GM18951 (cell line): ENCODE results near the gene NINL.
"Not testable (repeated sequence)": the region's sequence is repeated elsewhere in the genome, so short reads cannot be mapped to it uniquely, and the experiment has no call there.

Source experiments
- POLR2A ChIP-seq: IDR thresholded peaks from 4 replicates; pipeline ENCODE4 v1.6.1; 2011; ENCODE audit warnings: mild to moderate bottlenecking; ENCODE audit not compliant: insufficient read length, insufficient read depth; ENCODE audit errors: extremely low read depth
- in situ Hi-C: fragments of 300-500 bp; cut with MboI; formaldehyde crosslinking; loops from one replicate; pipeline ENCODE4 v1.12.0; 2022; ENCODE audit warnings: low sequenced_read_pairs, mixed read lengths, inconsistent platforms; ENCODE audit not compliant: unreplicated experiment

Gene NINL

DNA sequence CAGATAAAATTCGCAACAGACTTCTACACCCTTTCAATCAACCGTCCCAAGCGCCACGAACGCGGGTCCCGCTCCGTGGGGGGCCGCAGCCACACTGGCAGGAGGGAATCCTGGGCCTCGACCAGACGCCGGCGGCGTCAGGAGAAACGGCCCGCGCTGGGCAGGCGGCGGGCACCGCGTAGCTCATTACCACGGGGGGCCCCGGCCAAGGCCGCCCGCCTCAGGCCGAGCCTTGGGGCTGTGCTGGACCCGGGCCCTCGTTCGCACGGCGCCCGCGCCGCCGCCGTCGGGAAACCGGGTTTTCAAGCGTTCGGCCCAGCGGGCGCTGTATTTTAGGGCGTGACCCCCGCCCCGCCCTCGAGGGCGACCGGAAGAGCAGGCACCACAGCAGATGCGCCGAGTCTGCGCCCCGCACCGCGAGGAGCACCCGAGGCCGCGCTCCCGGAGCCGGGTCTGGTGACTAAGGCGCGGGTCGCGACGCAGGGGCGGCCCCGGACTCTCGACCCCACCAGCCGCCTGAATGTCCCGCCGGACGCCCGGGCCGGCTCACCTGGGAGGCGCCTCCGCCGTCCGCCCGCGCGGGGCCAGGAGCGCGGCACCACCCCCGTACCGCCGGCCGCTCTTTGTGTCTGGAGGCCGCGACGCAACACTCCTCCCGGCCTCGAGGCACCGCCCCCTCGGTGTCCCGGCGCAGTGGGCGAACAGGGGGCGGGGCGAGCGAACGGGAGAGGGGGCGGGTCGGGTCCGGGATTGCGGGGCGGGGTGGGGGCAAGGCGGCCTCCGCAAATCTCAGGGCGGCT is at the start of gene NINL:
NINL (minus strand) TSS at position 627 of the 800 bp plus-strand sequence. CDS start 58,944 bp downstream, outside the sequence.
- in situ Hi-C loops: no loop called here

DNA sequence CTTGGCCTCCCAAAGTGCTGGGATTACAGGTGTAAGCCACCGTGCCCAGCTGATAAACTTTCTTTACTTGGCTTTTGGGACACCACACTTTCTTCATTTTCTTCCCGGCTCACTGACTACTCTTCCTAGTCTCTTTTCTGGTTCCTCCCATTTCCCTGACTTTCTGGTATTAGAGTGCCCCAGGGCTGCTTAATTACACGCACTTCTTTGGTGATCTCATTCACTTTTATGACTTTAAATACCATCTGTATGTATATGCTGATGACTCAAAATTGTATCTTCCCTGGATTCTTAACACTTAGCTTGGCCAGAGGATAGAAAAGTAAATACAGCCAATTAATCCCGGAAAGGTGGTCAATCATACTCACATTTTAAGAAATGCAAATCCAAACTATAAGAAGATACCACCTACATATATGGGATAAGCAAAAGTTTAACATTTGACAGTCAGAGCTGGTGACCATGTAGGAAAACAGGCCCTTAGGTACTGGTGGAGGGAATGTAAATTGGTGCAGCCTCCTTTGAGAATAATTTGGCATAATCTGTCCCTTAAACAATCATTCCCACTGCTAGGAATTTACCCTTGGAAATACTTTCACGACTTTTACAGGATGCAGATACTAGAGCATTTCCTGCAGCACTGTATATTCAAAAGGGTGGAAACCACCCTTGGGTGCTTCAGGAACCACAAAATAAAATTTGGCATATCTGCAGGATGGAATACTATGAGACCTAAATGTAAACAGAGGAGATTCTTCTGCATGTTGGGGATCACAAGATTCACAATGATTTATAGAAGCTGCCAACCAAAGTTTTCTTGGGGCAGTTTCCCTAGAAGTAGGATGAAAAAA is 47.8 kb upstream of the NINL start:
- in situ Hi-C loops: no loop called here
- TF ChIP-seq POLR2A: no peak

More for the DNA sequence above, at the start of gene NINL:
- no peak for TF ChIP-seq POLR2A

DNA sequence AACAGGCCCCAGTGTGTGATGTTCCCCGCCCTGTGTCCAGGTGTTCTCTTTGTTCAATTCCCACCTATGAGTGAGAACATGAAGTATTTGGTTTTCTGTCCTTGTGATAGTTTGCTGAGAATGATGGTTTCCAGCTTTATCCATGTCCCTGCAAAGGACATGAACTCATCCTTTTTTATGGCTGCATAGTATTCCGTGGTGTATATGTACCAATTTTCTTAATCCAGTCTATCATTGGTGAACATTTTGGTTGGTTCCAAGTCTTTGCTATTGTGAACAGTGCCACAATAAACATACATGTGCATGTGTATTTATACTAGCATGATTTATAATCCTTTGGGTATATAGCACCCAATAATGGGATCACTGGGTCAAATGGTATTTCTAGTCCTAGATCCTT is 45.3 kb upstream of the NINL start:
- in situ Hi-C loops: not testable (repeated sequence)

DNA sequence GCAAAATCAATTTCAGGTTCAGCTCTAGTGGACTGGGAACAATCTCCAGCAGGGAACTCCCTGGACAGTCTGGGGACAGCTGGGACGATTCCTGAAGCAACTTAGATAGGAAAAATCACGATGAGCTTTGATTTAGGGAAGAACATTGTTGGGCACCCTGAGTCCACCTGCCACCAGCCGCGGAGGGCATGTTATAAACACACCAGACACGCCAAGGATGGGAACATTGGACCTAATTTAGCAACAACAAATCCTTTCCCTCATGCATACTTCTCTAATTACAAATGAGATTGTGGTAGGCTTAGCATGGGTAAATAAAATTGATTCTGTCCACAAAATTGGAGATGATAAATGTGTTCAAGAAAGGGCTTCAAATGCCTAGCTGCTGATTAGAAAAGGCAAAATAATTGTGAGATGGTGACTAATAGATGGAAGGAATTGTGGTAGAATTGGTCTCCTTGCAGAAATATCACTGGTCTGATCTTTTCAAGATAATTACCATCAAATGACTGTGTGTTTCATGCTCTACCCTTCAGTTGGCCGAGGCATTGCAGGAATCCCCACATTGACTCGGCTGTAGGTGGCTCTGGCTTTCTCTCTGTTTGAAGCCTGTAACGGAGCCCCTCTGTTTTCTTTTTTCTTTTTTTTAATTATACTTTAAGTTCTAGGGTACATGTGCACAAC is 44.6 kb upstream of the NINL start:
- TF ChIP-seq POLR2A: no peak
- in situ Hi-C loops: no loop called here

DNA sequence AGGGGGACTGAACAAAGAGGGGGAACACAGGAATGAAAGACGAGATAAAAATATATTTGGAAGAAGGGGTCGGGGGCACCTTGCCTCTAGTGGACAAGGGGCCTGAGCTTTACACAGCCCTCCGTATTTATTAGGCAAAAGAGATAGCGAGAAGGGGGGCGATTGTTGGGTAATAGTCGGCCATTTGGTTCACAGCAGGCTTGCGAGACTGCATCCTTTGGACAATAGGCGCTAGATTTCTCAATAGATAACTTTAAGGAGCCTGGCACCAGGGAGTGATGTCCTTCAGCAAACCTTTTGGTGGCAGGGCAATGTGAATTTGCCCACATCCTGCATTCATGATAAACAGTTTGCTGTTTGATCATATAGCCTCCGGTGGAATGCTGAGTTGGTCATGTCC is 41.4 kb upstream of the NINL start:
- TF ChIP-seq POLR2A: no peak
- in situ Hi-C loops: no loop called here

DNA sequence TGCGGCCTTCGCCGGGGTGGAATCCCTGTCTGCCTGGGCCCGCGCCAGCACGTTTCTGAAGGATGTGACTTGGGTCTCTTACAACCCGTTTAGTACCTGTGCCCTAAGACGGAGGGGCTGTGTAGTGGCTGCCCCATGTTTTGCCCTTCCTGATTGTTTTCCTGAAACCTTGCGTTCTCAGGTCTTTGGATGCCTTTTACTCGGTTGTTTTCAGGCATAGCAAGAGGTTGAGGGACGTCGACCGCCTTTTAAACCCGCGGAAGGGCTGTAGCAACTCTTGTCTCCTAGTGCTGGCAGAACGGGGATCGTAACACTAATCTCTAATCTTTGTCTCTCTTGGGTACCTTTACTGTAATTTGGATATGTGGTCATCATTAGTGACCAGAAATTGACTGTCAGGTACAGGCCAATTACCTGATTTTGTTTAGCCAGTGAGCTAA is 39.2 kb upstream of the NINL start:
- in situ Hi-C loops: no loop called here
- no peak for TF ChIP-seq POLR2A

DNA sequence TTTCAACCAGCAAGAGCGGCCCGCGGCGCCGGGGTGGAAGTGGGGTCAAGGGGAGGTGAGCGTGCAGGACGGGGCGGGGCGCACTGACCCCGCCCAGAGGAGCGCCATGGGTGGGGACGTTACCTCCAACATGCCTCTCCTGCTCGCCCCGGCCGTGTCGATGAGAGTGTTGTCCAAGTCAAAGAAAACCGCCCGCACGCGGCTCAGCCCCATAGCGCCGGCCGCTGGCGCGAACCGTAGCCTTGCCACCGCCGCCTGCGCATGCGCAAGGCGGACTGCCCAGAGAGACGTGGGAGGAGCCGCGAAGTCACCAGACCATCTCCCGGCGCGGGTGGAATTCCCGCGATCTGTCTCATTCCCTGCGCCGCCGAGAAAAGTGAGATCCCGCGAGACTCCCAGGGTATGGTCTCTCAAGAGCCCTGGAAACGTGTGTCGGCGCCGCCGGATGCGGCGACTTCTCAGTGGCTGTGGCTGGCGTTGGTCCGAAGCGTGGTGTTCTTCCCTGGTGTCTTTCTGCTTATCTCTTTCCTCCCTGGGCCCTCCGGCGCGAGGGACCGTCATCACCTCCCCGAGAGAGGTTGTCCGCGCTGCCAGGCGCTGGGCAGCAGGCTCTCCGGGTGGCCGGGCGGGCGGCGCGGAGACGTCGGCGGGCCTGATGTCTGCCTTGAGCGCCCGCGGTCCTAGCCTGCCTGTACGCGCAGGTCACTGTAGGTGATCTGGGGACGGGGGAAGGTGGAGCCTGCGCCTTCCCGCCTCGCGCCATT is 38.6 kb upstream of the NINL start, which contains the start of gene NANP:
NANP (minus strand) TSS at position 279 of the 764 bp plus-strand sequence; CDS start at position 213, 66 bp downstream.
- in situ Hi-C loops: no loop called here
- peak; percentile 94 for TF ChIP-seq POLR2A

DNA sequence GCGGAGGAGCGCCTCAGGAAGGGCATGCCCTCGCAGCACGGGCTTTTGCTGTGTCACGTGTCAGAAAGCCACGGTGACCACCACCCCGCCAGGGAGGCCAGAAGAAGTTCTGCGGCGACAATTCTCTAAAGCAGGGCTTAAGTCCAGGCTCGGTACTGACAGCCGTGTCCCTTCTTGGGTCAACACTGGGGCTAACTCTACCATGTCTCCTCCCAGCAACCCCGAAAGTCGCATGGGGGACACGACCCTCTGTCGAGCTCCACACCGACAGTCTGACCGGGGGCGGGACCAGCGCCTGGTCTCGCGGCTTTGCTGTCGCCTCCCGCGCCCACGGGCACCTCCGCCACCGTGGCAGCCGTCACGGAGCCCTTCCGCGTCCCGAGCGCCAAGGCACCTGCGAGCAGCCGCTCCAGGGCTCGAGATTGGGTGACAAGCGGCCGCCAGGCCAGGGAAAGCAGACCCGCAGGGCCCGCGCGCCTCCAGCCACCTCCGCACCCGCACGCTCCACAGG is 37.9 kb upstream of the NINL start:
- in situ Hi-C loops: no loop called here
- TF ChIP-seq POLR2A: no peak

DNA sequence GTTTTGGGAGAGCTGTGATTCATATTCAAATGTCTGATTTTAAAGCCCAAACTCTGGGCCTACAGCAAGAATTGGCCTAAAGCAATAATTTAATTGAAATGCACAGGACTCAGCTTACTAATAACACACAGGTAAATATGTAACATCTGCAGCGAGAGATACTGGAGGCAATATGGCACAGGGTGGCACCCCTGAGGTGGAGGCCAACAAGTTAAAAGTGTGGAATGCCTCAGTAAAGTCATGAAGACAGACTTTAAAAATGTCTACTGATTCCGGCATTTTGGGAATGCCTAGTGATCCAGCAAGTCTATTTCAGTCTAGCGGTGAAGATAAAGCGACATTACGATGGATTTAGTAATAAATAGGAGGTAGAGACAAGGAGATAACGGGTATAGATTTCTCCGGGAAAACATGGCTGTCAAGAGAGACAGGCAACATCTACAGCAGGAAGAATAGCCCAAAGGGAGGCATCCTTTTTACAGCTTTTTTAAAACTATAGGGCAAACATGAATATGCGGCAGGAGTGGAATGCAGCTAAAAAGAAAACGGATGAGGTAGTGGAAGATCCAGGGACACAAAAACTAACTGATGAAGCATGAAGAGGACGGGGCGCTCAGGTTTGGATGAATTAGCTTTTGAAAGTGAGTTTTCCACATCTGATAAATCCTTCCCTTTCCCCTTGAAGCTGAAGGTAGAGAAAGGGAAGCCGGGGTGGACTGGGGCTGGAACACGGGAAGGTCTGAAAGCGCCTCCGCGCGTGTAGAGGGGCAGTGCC is 37.3 kb upstream of the NINL start:
- no peak for TF ChIP-seq POLR2A
- in situ Hi-C loops: no loop called here

DNA sequence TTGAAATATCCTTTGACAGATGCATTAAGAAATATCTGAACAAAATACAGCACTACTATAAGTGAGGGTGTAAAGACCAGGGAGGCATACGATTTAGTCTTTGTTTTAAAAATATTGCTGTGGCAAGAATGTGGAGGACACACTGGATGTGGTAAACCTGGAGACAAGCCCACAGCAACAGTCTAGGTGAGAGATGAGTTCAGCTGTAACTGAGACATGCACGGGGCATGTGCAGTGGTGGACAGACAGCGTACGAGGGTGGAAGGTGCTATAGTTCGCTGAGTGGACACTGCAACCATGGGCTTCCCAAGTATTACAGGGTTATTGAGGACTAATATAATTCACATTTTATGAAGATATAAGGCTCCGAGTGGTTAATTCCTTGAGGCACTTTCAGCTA is 36.7 kb upstream of the NINL start:
- no peak for TF ChIP-seq POLR2A
- in situ Hi-C loops: no loop called here

DNA sequence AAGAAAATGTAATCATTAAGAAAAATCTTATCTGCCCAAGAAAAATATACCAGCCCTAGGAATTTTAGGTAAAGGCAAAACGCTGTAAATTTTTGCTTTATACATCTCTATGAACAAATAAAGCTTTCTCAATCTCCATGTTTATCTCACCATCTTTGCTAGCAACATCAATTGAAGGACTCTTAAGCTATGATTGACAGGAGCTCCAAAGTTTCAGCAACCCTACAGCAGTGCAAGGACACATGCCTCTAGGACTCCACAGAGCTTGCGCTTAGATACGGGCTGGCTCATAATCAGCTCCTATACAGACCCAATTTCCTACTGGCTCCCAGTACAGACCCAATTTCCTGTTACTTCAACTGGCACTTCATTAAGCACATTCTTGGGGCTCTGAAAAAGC is 34.2 kb upstream of the NINL start:
- no peak for TF ChIP-seq POLR2A
- in situ Hi-C loops: no loop called here

DNA sequence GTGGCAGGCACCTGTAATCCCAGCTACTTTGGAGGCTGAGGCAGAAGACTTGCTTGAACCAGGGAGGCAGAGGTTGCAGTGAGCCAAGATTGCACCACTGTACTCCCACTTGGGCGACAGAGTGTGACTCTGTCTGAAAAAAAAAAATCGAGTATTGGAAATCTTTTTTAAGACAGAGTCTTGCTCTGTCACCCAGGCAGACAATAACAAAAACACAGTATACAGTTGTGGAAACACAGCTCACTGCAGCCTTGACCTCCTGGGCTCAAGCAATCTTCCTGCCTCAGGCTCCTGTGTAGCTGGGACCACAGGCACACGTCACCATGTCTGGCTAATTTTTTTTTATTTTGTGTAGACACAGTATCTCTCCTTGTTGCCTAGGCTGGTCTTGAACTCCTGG is 23.4 kb upstream of the NINL start:
- TF ChIP-seq POLR2A: no peak
- in situ Hi-C loops: no loop called here
